Measurements from ENCODE around the gene DSC2. TPM values are rescaled to one million over a fixed set of nuclear protein-coding genes. Genes with fewer than 3 reads are reported as not detected.
"Not testable (repeated sequence)": the region's sequence is repeated elsewhere in the genome, so short reads cannot be mapped to it uniquely, and the experiment has no call there.

DSC2 gene
- total RNA-seq, 1 donor from 2014 or later = 11.9 TPM

- no peak for DNase-seq (ENCODE audit: low spot score)
These were observed 56.6 kb downstream of the DSC2 start for GRCh38 chr18:31045599-31045998.

DNA sequence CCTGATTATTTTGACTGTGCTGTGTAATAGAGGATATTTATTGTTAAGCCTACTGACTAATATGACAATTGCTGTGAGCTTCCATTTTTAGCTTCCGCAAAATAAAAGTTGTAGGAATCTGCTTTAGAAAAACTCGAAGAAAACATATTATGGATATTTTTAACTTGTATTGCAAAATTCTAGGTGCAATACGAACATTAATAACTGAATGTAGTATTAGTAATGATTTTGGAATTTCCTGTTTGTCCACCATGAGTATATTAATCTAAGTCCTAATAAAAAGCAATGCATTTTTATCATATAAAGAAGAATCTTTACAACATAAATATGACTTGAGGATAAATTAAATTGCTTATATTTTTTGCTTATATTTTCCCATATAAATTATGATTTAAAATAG, 57.3 kb downstream of the DSC2 start:
- no peak for DNase-seq (ENCODE audit: low spot score)

GRCh38 chr18:31043709-31044108, 58.5 kb downstream of the DSC2 start:
- DNase-seq (ENCODE audit: low spot score) = no peak

GRCh38 chr18:31042406-31043181, 59.6 kb downstream of the DSC2 start, which contains the start of gene DSC3:
TSS of gene DSC3 (minus strand) at chr18:31042742. CDS start at chr18:31042660, 82 bp downstream.
- DNase-seq (ENCODE audit: low spot score) = no peak

- DNase-seq (ENCODE audit: low spot score) = no peak
These were observed 60.2 kb downstream of the DSC2 start for GRCh38 chr18:31042084-31042405.

- no peak for DNase-seq (ENCODE audit: low spot score)
These were observed 60.7 kb downstream of the DSC2 start for GRCh38 chr18:31041271-31042083.

- no peak for DNase-seq (ENCODE audit: low spot score)
These were observed 61.4 kb downstream of the DSC2 start for GRCh38 chr18:31040686-31041270.

DNA sequence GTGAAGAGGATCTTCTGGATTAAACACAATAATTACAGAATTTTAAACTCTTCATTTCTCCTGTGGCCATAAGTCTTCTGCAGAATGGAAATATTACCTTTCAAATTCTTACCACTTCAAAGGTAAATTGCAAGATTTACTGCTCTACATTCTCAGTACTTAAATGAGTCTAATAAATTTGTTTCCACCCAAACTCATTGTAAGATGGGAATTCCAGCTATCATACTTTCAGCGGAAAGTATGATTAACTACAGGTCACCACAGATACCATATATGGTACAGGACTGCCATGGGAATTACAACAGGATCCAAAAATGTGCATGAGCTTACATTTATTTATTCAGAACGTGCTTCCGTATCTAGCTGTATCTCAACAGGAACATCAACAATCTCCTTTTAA, 62.8 kb downstream of the DSC2 start:
- no peak for DNase-seq (ENCODE audit: low spot score)

- DNase-seq (ENCODE audit: low spot score) = not testable (repeated sequence)
These were observed 64.5 kb downstream of the DSC2 start for GRCh38 chr18:31037686-31038085.

DNA sequence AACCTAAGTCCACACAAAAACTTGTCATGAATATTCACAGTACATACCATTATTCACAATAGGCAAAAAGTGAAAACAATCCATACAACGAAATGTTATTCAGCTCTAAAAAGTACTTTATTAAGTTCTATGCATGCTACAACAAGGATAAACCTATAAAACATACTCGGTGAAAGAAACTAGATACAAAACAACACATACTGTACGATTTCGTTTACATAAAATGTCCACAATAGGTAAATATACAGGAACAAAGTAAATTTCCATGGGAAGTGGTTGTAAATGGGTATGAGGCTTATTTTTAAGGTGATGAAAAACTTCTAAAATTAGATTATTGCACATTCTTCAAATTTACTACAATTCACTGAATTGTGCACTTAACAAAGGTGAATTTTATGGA, 67.7 kb downstream of the DSC2 start:
- no peak for DNase-seq (ENCODE audit: low spot score)

DNA sequence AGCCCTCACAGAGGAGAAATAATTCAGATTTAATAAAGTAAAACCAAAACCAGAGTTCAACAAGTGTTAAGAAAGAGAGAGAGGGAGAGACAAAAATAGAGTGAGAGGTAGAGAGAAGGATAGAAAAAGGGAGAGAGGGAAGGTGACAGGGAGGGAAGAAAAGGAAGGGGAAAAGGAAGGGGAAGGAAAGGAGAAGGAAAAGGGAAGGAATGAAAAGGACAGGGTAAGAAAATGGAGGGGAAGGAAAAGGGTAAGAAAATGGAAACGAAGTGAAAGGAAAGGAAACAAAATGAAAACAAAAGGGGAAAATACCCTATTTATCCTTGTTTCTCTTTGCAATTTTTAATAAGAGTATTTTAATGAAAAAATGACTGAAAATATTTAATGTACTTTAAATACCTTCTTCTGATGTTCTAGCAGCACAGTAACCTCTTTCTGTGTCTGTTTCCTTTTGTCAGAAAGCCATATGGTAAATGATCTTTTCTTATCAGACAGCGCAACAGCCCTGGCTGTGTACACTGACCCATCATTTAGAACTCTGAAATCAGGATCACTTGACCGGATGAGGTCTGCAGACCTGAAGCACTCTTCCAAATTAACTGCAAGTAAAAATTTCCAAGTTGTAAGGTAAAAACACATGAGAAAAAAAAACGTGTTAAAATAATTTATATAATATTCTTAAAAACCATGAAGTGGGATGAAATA, 71.5 kb downstream of the DSC2 start:
- no peak for DNase-seq (ENCODE audit: low spot score)

DNA sequence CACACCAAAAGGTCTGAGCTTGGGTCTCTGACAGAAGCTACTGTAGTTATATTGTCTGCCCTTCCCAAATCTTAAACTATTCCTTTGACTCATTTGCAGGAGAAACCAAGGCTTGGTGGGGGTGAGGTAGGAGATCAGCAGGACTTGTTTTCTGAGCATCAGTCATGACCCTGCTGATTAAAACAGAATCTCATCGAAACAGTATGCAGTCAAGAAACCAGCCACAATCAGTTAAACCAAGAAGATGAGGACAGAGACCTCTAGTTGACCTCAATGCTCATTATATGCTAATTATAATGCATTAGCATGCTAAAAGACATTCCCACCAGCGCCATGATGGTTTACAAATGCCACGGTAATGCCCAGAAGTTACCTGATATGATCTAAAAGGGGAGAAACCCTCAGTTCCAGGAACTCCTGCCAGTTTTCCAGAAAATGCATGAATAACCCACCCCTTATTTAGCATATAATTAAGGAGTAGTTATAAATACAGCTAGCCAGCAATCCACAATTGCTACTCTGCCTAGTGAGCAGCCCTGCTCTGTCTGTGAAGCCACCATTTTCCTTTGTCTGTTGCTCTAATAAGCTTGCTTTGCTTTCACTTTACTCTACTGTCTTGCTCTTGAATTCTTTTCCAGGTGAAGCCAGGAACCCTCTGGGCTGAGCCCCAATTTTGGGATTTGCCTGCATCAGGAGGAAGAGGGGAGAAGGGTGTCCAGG, 86.3 kb downstream of the DSC2 start:
- no peak for DNase-seq (ENCODE audit: low spot score)

GRCh38 chr18:31011455-31011854, 90.8 kb downstream of the DSC2 start:
- not testable (repeated sequence) for DNase-seq (ENCODE audit: low spot score)

DNA sequence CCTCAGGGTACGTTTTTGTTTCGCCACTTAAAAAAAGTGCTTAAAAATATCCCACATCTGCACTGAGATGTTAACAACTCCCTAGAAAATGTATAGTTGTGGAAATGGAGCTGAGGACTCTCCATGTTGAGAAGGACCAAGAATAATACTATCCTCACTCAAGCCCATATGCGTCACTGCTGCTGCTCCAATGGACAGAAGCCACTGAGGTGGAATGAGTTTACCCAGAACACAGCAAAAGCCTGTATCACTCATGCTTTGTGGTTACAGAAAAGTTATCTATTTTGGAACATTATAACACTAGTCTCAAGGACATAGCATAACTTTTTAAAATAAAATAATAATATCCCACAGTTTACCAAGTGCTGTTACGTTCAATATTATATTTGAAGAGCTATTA, 91.6 kb downstream of the DSC2 start:
- no peak for DNase-seq (ENCODE audit: low spot score)

Other genes starting within 250 kb of the DSC2 start
- gene DSC3, start 59.7 kb downstream of the DSC2 start, total RNA-seq = 0.22 TPM
- not detected for gene DSC1, start 60.4 kb upstream of the DSC2 start, total RNA-seq
- gene DSG1, start 215.7 kb upstream of the DSC2 start, total RNA-seq = not detected